Natural killer cell (primary cell): ENCODE data around the gene NACA. TPM values are rescaled to one million over a fixed set of nuclear protein-coding genes. Genes with fewer than 3 reads are reported as not detected.

Experiments used
- ATAC-seq, 3 donors: fragments of 150-1000 bp in 2 of 3; fragments of 200-7000 bp in 1 of 3; cut with Tn5 transposase; 1 replicate in 1 of 3; 2 replicates in 2 of 3; pipeline ENCODE4 v1.10.0; 2021; ENCODE audit warnings: mild to moderate bottlenecking in 2 of 3, moderate library complexity in 2 of 3
- DNase-seq, 2 donors: peaks; one replicate each; pipeline versions ENCODE4 v3.0.0 to v3.0.0-alpha.2; 2013 to 2021; ENCODE audit warnings: mixed read lengths in 1 of 2
- H3K27ac ChIP-seq: one replicate; pipeline ENCODE4 v1.5.1; 2013; ENCODE audit warnings: mild to moderate bottlenecking, low read length
- H3K27me3 ChIP-seq: one replicate; pipeline ENCODE4 v1.6.1; 2013; ENCODE audit warnings: low read length; ENCODE audit not compliant: control insufficient read depth, insufficient read depth
- H3K36me3 ChIP-seq: one replicate; pipeline ENCODE4 v1.6.1; 2013; ENCODE audit warnings: low read length; ENCODE audit not compliant: control insufficient read depth, insufficient read depth
- H3K4me1 ChIP-seq: one replicate; pipeline ENCODE4 v1.6.1; 2013; ENCODE audit warnings: low read length; ENCODE audit not compliant: control insufficient read depth, insufficient read depth
- H3K4me3 ChIP-seq: one replicate; pipeline ENCODE4 v1.5.1; 2013; ENCODE audit warnings: low read length
- H3K9me3 ChIP-seq: one replicate; pipeline ENCODE4 v1.6.1; 2013; ENCODE audit warnings: low read length; ENCODE audit not compliant: control insufficient read depth, insufficient read depth
- H3K27ac Mint-ChIP-seq, 2 donors: one replicate each; pipeline ENCODE4 v1.8.0; 2022; ENCODE audit warnings: mild to moderate bottlenecking in 2 of 2, mixed read lengths in 2 of 2, moderate library complexity in 1 of 2
- H3K27me3 Mint-ChIP-seq, 2 donors: one replicate each; pipeline ENCODE4 v1.8.0; 2022; ENCODE audit warnings: low read depth in 2 of 2, mixed read lengths in 2 of 2
- H3K36me3 Mint-ChIP-seq: one replicate; pipeline ENCODE4 v1.8.0; 2022; ENCODE audit warnings: mixed read lengths
- H3K4me1 Mint-ChIP-seq, 2 donors: one replicate each; pipeline ENCODE4 v1.8.0; 2022; ENCODE audit warnings: mixed read lengths in 2 of 2
- H3K4me3 Mint-ChIP-seq: one replicate; pipeline ENCODE4 v1.8.0; 2022; ENCODE audit warnings: mild to moderate bottlenecking, moderate library complexity, mixed read lengths
- H3K9me3 Mint-ChIP-seq, 2 donors: one replicate each; pipeline ENCODE4 v1.8.0; 2022; ENCODE audit warnings: mixed read lengths in 2 of 2
- WGBS: methylation state at CpG from one replicate; pipeline ENCODE4 v1.1.7; 2013; ENCODE audit warnings: missing lambda C conversion rate; ENCODE audit not compliant: insufficient coverage; 5-methylcytosine and 5-hydroxymethylcytosine counted together
- intact Hi-C: fragments of 100-400 bp; cut with micrococcal nuclease; formaldehyde crosslinking; loops from one replicate; pipeline ENCODE4 v1.14.2; 2022
- total RNA-seq, 4 donors: library from RNA; stranded (reverse); fragments of 120-200 nt in 1 of 4; gene quantifications; one replicate each; pipeline versions ENCODE4 v1.2.3 to v1.2.4, GENCODE V29; 2013 to 2022
- TF ChIP-seq, protein P1 (sequence below): fragments of 200-600 bp; IDR thresholded peaks from one replicate; pipeline ENCODE4 v1.8.0; 2022; ENCODE audit warnings: antibody characterized with exemption

Gene NACA
- total RNA-seq, 3 donors from 2014 or later (not counting 1 experiment from before 2014, with no cell fraction given): 644 to 785 (median 695) TPM

DNA sequence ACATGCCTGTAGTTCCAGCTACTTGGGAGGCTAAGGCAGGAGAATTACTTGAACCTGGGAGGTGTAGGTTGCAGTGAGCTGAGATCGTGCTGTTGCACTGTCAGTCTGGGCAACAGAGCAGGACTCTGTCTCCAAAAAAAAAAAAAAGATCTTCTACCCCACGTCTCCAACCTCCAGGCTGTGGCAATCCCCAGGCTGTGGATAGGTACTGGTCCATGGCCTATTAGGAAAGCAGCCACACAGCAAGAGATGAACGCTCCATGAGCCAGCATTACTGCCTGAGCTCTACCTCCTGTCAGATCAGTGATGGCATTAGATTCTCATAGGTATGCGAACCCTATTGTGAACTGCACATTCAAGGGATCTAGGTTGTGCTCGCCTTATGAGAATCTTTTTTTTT, 30.9 kb downstream of the NACA start:
- no peak overlapping the region for H3K27ac Mint-ChIP-seq
- Histone ChIP-seq H3K27ac (no peak overlapping the region), H3K36me3 (no peaks in the 10 kb centered on the region), H3K4me3 (no peak overlapping the region), H3K9me3 (no peaks in the 10 kb centered on the region), H3K4me1 (peaks cover 3% of the 10 kb centered on the region), H3K27me3 (no peaks in the 10 kb centered on the region)
- WGBS: 97% methylated on average over 5 of the region's 5 CpGs
- H3K36me3 Mint-ChIP-seq: no peaks in the 10 kb centered on the region
- H3K4me3 Mint-ChIP-seq: no peak overlapping the region
- H3K9me3 Mint-ChIP-seq: no peaks in the 10 kb centered on the region
- peaks cover 1 to 2% of the 10 kb centered on the region in 2 donors for H3K4me1 Mint-ChIP-seq
- ATAC-seq (no peak), DNase-seq (no peak)
- intact Hi-C loops: no loop called here
- TF ChIP-seq, protein P1, sequence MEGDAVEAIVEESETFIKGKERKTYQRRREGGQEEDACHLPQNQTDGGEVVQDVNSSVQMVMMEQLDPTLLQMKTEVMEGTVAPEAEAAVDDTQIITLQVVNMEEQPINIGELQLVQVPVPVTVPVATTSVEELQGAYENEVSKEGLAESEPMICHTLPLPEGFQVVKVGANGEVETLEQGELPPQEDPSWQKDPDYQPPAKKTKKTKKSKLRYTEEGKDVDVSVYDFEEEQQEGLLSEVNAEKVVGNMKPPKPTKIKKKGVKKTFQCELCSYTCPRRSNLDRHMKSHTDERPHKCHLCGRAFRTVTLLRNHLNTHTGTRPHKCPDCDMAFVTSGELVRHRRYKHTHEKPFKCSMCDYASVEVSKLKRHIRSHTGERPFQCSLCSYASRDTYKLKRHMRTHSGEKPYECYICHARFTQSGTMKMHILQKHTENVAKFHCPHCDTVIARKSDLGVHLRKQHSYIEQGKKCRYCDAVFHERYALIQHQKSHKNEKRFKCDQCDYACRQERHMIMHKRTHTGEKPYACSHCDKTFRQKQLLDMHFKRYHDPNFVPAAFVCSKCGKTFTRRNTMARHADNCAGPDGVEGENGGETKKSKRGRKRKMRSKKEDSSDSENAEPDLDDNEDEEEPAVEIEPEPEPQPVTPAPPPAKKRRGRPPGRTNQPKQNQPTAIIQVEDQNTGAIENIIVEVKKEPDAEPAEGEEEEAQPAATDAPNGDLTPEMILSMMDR: no peak
- no peaks in the 10 kb centered on the region for H3K27me3 Mint-ChIP-seq

DNA sequence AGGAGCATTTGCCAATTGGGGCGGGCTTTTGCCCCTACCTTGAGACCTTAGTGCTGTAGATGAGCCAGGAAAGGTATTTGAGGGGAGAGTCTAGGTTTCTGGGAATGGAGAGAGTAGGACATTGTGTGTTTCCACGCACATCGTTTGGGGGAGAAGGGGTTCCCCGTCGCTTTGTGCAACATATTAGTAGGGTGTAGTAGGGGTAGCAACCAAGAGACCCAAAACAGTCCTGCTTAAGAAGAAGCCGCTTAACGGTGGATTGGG, 36.3 kb downstream of the NACA start:
- Mint-ChIP-seq H3K27ac (peak overlapping the region; percentile 95 to 99), H3K27me3 (no peaks in the 10 kb centered on the region), H3K36me3 (no peaks in the 10 kb centered on the region), H3K4me1 (peaks cover 40 to 43% of the 10 kb centered on the region in 2 donors), H3K9me3 (no peaks in the 10 kb centered on the region), H3K4me3 (peak overlapping the region; percentile 98)
- TF ChIP-seq, protein P1: no peak
- Histone ChIP-seq H3K4me3 (peak overlapping the region; percentile 80), H3K4me1 (peaks cover 33% of the 10 kb centered on the region), H3K27ac (peak overlapping the region; percentile 94), H3K27me3 (no peaks in the 10 kb centered on the region), H3K36me3 (no peaks in the 10 kb centered on the region), H3K9me3 (no peaks in the 10 kb centered on the region)
- DNase-seq: no peak
- intact Hi-C loops: loop anchor here (1.0 to 2.0 kb wide), 3 partner anchors 37 to 60 kb away; partner anchors contain the start of gene NACA
- no peak for ATAC-seq
- 1% methylated on average over 7 of the region's 7 CpGs for WGBS

DNA sequence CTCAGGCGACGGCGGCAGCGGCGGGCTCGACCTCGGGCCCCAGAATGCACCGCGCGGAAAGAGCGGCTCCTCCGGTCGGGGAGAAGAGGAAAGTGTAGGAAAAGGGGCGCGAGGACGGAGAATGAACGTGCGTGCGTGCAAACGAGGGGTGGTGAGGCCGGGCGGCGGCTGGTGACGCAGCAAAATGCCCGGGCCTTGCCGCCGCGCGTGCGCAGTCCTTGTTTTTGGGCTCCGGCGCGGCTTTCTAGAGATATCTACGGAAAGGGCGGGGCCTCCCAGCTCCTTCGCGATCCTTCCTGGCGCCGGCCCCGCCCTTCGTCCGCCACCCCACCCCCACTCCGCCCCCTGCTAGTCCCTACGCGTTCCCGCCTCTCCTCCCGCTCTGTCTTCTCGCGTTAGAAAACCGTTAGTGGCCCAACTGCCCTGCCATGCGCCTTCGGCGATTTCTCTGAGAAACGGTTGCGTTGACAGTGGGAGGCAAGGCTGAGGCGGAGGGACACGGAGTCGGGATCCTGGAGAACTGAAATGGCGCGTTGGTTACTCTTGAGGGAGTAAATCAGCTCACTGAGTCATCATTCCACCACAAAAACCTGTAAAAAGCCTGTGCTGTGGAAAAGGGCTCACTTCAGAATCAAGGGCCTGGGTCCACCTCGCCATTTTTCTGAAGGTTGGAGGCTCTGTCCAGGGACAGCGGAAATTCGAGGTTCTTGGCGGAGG, 36.8 kb downstream of the NACA start, which contains the start of gene PTGES3:
PTGES3 (minus strand) TSS at position 156 of the 717 bp plus-strand sequence. CDS start 285 bp downstream, outside the sequence.
- Mint-ChIP-seq H3K4me1 (peaks cover 41 to 44% of the 10 kb centered on the region in 2 donors), H3K9me3 (no peaks in the 10 kb centered on the region), H3K4me3 (peak within 1 kb of the TSS; percentile 98), H3K36me3 (no peaks in the 10 kb centered on the region), H3K27me3 (no peaks in the 10 kb centered on the region), H3K27ac (peak within 1 kb of the TSS; percentile 95 to 99)
- WGBS: under 1% methylated on average over 64 of the region's 64 CpGs
- H3K4me1 ChIP-seq: peaks cover 36% of the 10 kb centered on the region
- no peaks in the 10 kb centered on the region for H3K36me3 ChIP-seq
- DNase-seq (peak; percentile 96 to 100), ATAC-seq (peak; percentile 76 to 95 (median 83))
- no peaks in the 10 kb centered on the region for H3K9me3 ChIP-seq
- intact Hi-C loops: loop anchor here (1.0 to 2.0 kb wide), 3 partner anchors 37 to 59 kb away; partner anchors contain the start of gene NACA
- H3K27ac ChIP-seq: peak within 1 kb of the TSS; percentile 94
- H3K27me3 ChIP-seq: no peaks in the 10 kb centered on the region
- TF ChIP-seq, protein P1: no peak
- peak within 1 kb of the TSS; percentile 80 for H3K4me3 ChIP-seq
